ENCODE measurements around the gene PDE6A.

Gene PDE6A

GRCh38 chr5:149838881-149839739 is 105.5 kb downstream of the PDE6A start:
- no peak for DNase-seq (ENCODE audit: low read depth)

GRCh38 chr5:149837680-149838269 is 106.8 kb downstream of the PDE6A start:
- peak; percentile 53 for DNase-seq (ENCODE audit: low read depth)

- DNase-seq (ENCODE audit: low read depth), result no peak
Observed at GRCh38 chr5:149836451-149837139, 108.0 kb downstream of the PDE6A start.

- DNase-seq (ENCODE audit: low read depth), result peak; percentile 89
Observed at GRCh38 chr5:149834246-149834855, 110.2 kb downstream of the PDE6A start.

GRCh38 chr5:149833116-149833827 is 111.3 kb downstream of the PDE6A start:
- no peak for DNase-seq (ENCODE audit: low read depth)

GRCh38 chr5:149832636-149833035 is 112.0 kb downstream of the PDE6A start:
- DNase-seq (ENCODE audit: low read depth), result no peak

GRCh38 chr5:149831492-149831891 is 113.1 kb downstream of the PDE6A start:
- DNase-seq (ENCODE audit: low read depth), result no peak

- no peak for DNase-seq (ENCODE audit: low read depth)
Observed at GRCh38 chr5:149830579-149830978, 114.0 kb downstream of the PDE6A start.

GRCh38 chr5:149829954-149830353 is 114.6 kb downstream of the PDE6A start:
- DNase-seq (ENCODE audit: low read depth), result no peak

GRCh38 chr5:149828161-149829011 is 116.2 kb downstream of the PDE6A start:
- DNase-seq (ENCODE audit: low read depth), result peak; percentile 83

- DNase-seq (ENCODE audit: low read depth), result no peak
Observed at GRCh38 chr5:149827546-149827945, 117.0 kb downstream of the PDE6A start.

- no peak for DNase-seq (ENCODE audit: low read depth)
Observed at GRCh38 chr5:149827086-149827485, 117.5 kb downstream of the PDE6A start.

GRCh38 chr5:149826574-149826973 is 118.0 kb downstream of the PDE6A start:
- DNase-seq (ENCODE audit: low read depth), result no peak

GRCh38 chr5:149824846-149825245 is 119.7 kb downstream of the PDE6A start:
- no peak for DNase-seq (ENCODE audit: low read depth)

GRCh38 chr5:149824120-149824519 is 120.5 kb downstream of the PDE6A start:
- DNase-seq (ENCODE audit: low read depth), result no peak

GRCh38 chr5:149823375-149823774 is 121.2 kb downstream of the PDE6A start:
- no peak for DNase-seq (ENCODE audit: low read depth)

GRCh38 chr5:149822301-149822700 is 122.3 kb downstream of the PDE6A start:
- DNase-seq (ENCODE audit: low read depth), result no peak

- no peak for DNase-seq (ENCODE audit: low read depth)
Observed at GRCh38 chr5:149820536-149821510, 123.8 kb downstream of the PDE6A start.

GRCh38 chr5:149820012-149820411 is 124.6 kb downstream of the PDE6A start:
- DNase-seq (ENCODE audit: low read depth), result no peak

- no peak for DNase-seq (ENCODE audit: low read depth)
Observed at GRCh38 chr5:149818116-149818515, 126.5 kb downstream of the PDE6A start.
